Activated CD4-positive, alpha-beta T cell treated with anti-CD3 and anti-CD28 coated beads for 36 hours (primary cell): ENCODE results near the gene CDH23. TPM values are rescaled to one million over a fixed set of nuclear protein-coding genes. Genes with fewer than 3 reads are reported as not detected.

Experiments used
- ATAC-seq: fragments of 200-7000 bp; cut with Tn5 transposase; one replicate; pipeline ENCODE4 v1.10.0; 2021; ENCODE audit warnings: mild to moderate bottlenecking, moderate library complexity
- CTCF ChIA-PET: fragments of 350-600 bp; sonication (Branson Sonifier 250); formaldehyde crosslinking; loops from one replicate; lab custom pipeline; 2021; ENCODE audit warnings: antibody characterized with exemption; lab: Charles Lee
- POLR2A ChIA-PET: fragments of 350-600 bp; sonication (Branson Sonifier 250); formaldehyde crosslinking; loops from one replicate; lab custom pipeline; 2021; ENCODE audit warnings: antibody characterized with exemption, inconsistent platforms; lab: Charles Lee
- DNase-seq: peaks from one replicate; pipeline ENCODE4 v3.0.0-alpha.2; 2020
- H3K27ac Mint-ChIP-seq: one replicate; pipeline ENCODE4 v1.8.0; 2021; ENCODE audit warnings: mixed read lengths
- H3K27me3 Mint-ChIP-seq: one replicate; pipeline ENCODE4 v1.8.0; 2021; ENCODE audit warnings: mixed read lengths
- H3K36me3 Mint-ChIP-seq: one replicate; pipeline ENCODE4 v1.8.0; 2021; ENCODE audit warnings: low read depth, mixed read lengths
- H3K4me1 Mint-ChIP-seq: one replicate; pipeline ENCODE4 v1.8.0; 2021; ENCODE audit warnings: mixed read lengths
- H3K4me3 Mint-ChIP-seq: one replicate; pipeline ENCODE4 v1.8.0; 2021; ENCODE audit warnings: mild to moderate bottlenecking, moderate library complexity, mixed read lengths
- H3K9me3 Mint-ChIP-seq: one replicate; pipeline ENCODE4 v1.8.0; 2021; ENCODE audit warnings: low read depth, mixed read lengths
- intact Hi-C, 2 experiments: fragments of 100-400 bp; cut with DNase I in 1 of 2; cut with micrococcal nuclease in 1 of 2; formaldehyde crosslinking; loops; one replicate each; pipeline versions ENCODE4 v1.14.2 to v1.15.1; 2022 to 2024; cut with DNase I, micrococcal nuclease
- total RNA-seq, 2 experiments: library from RNA; stranded (reverse); gene quantifications; one replicate each; pipeline ENCODE4 v1.2.3, GENCODE V29; 2021

Gene CDH23
- total RNA-seq = 1 to 10 TPM; 1.5 to 1.6 TPM

DNA sequence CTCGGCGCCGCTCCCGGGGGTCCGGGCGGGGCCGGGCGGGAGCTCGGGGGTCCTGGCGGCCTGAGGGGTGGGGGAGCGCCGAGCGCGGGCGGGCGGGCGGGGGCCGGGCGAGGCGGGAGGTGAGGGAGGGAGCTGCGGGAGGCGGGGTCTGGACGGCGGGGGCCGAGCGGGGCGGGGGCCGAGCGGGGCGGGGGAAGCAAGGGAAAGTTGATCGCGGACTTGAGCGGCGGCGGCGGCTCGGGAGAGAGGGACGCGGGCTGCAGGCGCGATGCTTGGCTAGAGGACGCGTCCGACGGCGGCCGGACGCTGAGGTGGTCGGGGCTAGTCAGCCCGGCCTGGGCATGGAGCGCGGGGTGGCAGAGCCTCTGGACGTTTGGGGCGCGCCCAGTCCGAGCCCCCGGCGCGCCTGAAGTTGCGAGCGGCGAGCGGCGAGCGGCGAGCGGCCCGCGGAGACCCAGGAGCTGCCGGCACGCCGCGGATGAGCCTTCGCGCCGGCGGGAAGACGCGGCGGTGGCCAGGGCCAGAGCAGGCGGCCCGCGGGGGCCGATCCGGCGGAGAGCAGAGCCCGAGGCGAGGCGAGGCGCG, at the start of gene CDH23:
Gene CDH23 (plus strand): TSS at position 210 of the 585 bp plus-strand sequence. CDS start 42,912 bp downstream, outside the sequence.
- CTCF ChIA-PET = interaction anchor here (0.6 to 4.5 kb wide), 10 partner anchors 12 to 1377 kb away, joined by 3 to 37 read pairs (median 3); no protein-coding TSS in a partner anchor

GRCh38 chr10:71347587-71348395, 48.9 kb upstream of the CDH23 start:
- H3K9me3 Mint-ChIP-seq = no peaks in the 10 kb centered on the region
- ChIA-PET CTCF (interaction anchor here (0.9 kb wide), 1 partner anchor 33 kb away, joined by 4 read pairs; no protein-coding TSS in a partner anchor), POLR2A (no interaction called here)
- H3K4me1 Mint-ChIP-seq = no peaks in the 10 kb centered on the region
- no peaks in the 10 kb centered on the region for H3K36me3 Mint-ChIP-seq
- no peaks in the 10 kb centered on the region for H3K27me3 Mint-ChIP-seq
- H3K27ac Mint-ChIP-seq = no peak overlapping the region
- intact Hi-C loops = no loop called here
- ATAC-seq (no peak), DNase-seq (no peak)
- H3K4me3 Mint-ChIP-seq = no peak overlapping the region

More for the DNA sequence above, at the start of gene CDH23:
- H3K4me1 Mint-ChIP-seq = peaks cover 8% of the 10 kb centered on the region
- intact Hi-C loops = loop anchor here (1.0 to 5.0 kb wide), 6 partner anchors 173 to 415 kb away; no protein-coding TSS in a partner anchor
- DNase-seq = peak; percentile 27
- H3K9me3 Mint-ChIP-seq = no peaks in the 10 kb centered on the region
- H3K36me3 Mint-ChIP-seq = no peaks in the 10 kb centered on the region
- H3K27ac Mint-ChIP-seq = no peak within 1 kb of the TSS
- H3K27me3 Mint-ChIP-seq = peaks cover 49% of the 10 kb centered on the region
- POLR2A ChIA-PET = no interaction called here
- H3K4me3 Mint-ChIP-seq = peak within 1 kb of the TSS; percentile 45
- peak; percentile 21 for ATAC-seq

DNA sequence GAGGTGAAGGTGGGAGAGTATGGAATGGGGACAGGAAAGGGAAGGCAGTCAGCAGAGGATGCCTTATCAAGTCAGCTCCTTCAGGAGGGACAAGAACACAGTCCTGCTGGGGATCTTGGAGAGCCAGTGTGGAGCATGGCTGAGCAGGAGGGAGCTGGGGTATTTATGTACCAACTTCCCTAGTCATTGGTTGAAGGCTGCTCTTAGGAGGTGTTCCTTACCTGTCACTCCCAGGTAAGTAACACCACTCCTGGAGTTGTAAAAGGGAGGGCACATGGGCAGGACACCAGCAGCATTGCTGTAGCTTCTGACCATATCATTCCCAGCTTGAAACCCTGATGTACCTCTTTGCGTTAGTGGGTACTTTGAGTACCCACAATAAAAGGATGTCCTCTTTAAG, 47.9 kb upstream of the CDH23 start:
- no peaks in the 10 kb centered on the region for H3K4me1 Mint-ChIP-seq
- ATAC-seq (no peak), DNase-seq (no peak)
- peaks cover 1% of the 10 kb centered on the region for H3K36me3 Mint-ChIP-seq
- H3K9me3 Mint-ChIP-seq = no peaks in the 10 kb centered on the region
- H3K27me3 Mint-ChIP-seq = no peaks in the 10 kb centered on the region
- ChIA-PET CTCF (interaction anchor here (0.6 to 0.9 kb wide), 2 partner anchors 32 to 116 kb away, joined by 4 read pairs; no protein-coding TSS in a partner anchor), POLR2A (no interaction called here)
- intact Hi-C loops = no loop called here
- H3K4me3 Mint-ChIP-seq = no peak overlapping the region
- no peak overlapping the region for H3K27ac Mint-ChIP-seq

GRCh38 chr10:71349406-71349805, 47.3 kb upstream of the CDH23 start:
- H3K27me3 Mint-ChIP-seq = no peaks in the 10 kb centered on the region
- ATAC-seq = no peak
- CTCF ChIA-PET = interaction anchor here (0.6 to 1.3 kb wide), 2 partner anchors 35 to 115 kb away, joined by 4 read pairs; no protein-coding TSS in a partner anchor
- intact Hi-C loops = no loop called here
- H3K9me3 Mint-ChIP-seq = no peaks in the 10 kb centered on the region
- H3K4me3 Mint-ChIP-seq = no peak overlapping the region
- peaks cover 1% of the 10 kb centered on the region for H3K36me3 Mint-ChIP-seq
- POLR2A ChIA-PET = no interaction called here
- no peak overlapping the region for H3K27ac Mint-ChIP-seq
- no peak for DNase-seq
- no peaks in the 10 kb centered on the region for H3K4me1 Mint-ChIP-seq

GRCh38 chr10:71351087-71351486, 45.6 kb upstream of the CDH23 start:
- POLR2A ChIA-PET = interaction anchor here (0.8 kb wide), 1 partner anchor 556 kb away, joined by 3 read pairs; no protein-coding TSS in a partner anchor
- intact Hi-C loops = no loop called here
- H3K9me3 Mint-ChIP-seq = no peaks in the 10 kb centered on the region

GRCh38 chr10:71351628-71352319, 44.9 kb upstream of the CDH23 start:
- Mint-ChIP-seq H3K27ac (no peak overlapping the region), H3K9me3 (no peaks in the 10 kb centered on the region), H3K4me3 (no peak overlapping the region), H3K27me3 (no peaks in the 10 kb centered on the region), H3K4me1 (no peaks in the 10 kb centered on the region), H3K36me3 (peaks cover 3% of the 10 kb centered on the region)
- POLR2A ChIA-PET = no interaction called here
- CTCF ChIA-PET = interaction anchor here (0.9 kb wide), 2 partner anchors 25 to 28 kb away, joined by 3 to 4 read pairs; no protein-coding TSS in a partner anchor
- intact Hi-C loops = no loop called here
- ATAC-seq (no peak), DNase-seq (no peak)

More at GRCh38 chr10:71351087-71351486, 45.6 kb upstream of the CDH23 start:
- H3K4me1 Mint-ChIP-seq = no peaks in the 10 kb centered on the region
- no peak for DNase-seq
- no peak for ATAC-seq
- H3K36me3 Mint-ChIP-seq = peaks cover 3% of the 10 kb centered on the region
- H3K27me3 Mint-ChIP-seq = no peaks in the 10 kb centered on the region
- no peak overlapping the region for H3K4me3 Mint-ChIP-seq
- no peak overlapping the region for H3K27ac Mint-ChIP-seq
- CTCF ChIA-PET = interaction anchor here (0.9 to 1.1 kb wide), 2 partner anchors 8 to 26 kb away, joined by 4 read pairs; no protein-coding TSS in a partner anchor

- H3K4me3 Mint-ChIP-seq = no peak overlapping the region
- intact Hi-C loops = no loop called here
- H3K27me3 Mint-ChIP-seq = no peaks in the 10 kb centered on the region
- ATAC-seq = no peak
- H3K9me3 Mint-ChIP-seq = no peaks in the 10 kb centered on the region
- ChIA-PET POLR2A (no interaction called here), CTCF (interaction anchor here (0.7 kb wide), 1 partner anchor 313 kb away, joined by 3 read pairs; no protein-coding TSS in a partner anchor)
- H3K4me1 Mint-ChIP-seq = no peaks in the 10 kb centered on the region
- H3K36me3 Mint-ChIP-seq = peaks cover 3% of the 10 kb centered on the region
- no peak for DNase-seq
- no peak overlapping the region for H3K27ac Mint-ChIP-seq
Observed at GRCh38 chr10:71353639-71354038, 43.1 kb upstream of the CDH23 start.

DNA sequence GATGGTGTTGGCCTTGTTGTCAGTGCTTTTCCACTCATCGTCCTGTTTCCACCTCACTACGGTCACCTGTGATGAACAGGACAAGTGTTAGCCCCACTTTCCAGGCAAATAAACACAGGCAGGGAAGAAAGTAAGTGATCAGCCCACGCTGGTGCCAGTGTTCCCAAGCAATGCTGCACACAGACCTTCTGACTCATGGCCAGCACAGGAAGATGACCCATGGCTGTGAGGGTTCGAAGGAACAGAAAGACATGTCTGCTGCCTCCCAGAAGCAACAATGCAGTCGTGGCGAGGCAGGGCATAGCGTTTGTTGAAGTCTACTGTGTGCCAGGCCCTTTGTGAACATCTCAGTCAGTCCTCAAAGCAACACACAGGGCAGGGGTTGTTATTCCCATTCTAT, 41.9 kb upstream of the CDH23 start:
- H3K9me3 Mint-ChIP-seq = no peaks in the 10 kb centered on the region
- DNase-seq (no peak), ATAC-seq (no peak)
- POLR2A ChIA-PET = no interaction called here
- no peaks in the 10 kb centered on the region for H3K4me1 Mint-ChIP-seq
- intact Hi-C loops = no loop called here
- peaks cover 8% of the 10 kb centered on the region for H3K36me3 Mint-ChIP-seq
- H3K27me3 Mint-ChIP-seq = no peaks in the 10 kb centered on the region
- CTCF ChIA-PET = no interaction called here
- H3K27ac Mint-ChIP-seq = no peak overlapping the region
- H3K4me3 Mint-ChIP-seq = no peak overlapping the region

GRCh38 chr10:71355886-71356285, 40.8 kb upstream of the CDH23 start:
- Mint-ChIP-seq H3K27ac (no peak overlapping the region), H3K9me3 (no peaks in the 10 kb centered on the region), H3K27me3 (no peaks in the 10 kb centered on the region), H3K4me3 (no peak overlapping the region), H3K36me3 (peaks cover 9% of the 10 kb centered on the region), H3K4me1 (no peaks in the 10 kb centered on the region)
- intact Hi-C loops = no loop called here
- ATAC-seq (no peak), DNase-seq (no peak)
- ChIA-PET CTCF (interaction anchor here (0.6 kb wide), 1 partner anchor 11 kb away, joined by 4 read pairs; no protein-coding TSS in a partner anchor), POLR2A (no interaction called here)

DNA sequence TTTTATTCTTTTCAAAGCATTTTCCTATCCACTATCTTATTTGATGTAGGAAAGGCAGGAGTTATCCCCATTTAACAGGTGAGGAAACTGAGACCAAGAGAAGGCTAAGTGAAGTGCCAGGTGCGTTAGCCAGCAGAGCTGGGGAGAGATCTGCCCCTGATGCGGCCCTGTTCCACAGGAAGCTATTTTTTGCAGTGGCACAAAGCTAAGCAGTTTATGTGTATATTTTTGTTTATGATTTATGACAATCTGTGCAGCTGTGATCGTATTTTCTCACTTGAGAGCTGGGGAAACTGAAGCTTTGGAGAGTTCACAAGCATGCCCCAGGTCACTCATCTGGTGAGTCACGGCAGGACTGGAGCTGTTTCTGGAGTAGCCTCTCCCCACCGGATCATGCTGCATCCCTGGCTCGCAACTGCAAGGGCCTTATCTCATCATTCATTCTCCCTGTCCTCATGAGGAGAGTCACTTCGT, 38.9 kb upstream of the CDH23 start:
- no peak for DNase-seq
- ChIA-PET POLR2A (no interaction called here), CTCF (interaction anchor here (1.4 kb wide), 1 partner anchor 17 kb away, joined by 7 read pairs; no protein-coding TSS in a partner anchor)
- Mint-ChIP-seq H3K27me3 (no peaks in the 10 kb centered on the region), H3K4me3 (no peak overlapping the region), H3K36me3 (peaks cover 11% of the 10 kb centered on the region), H3K27ac (no peak overlapping the region), H3K4me1 (no peaks in the 10 kb centered on the region), H3K9me3 (no peaks in the 10 kb centered on the region)
- intact Hi-C loops = no loop called here
- ATAC-seq = no peak

DNA sequence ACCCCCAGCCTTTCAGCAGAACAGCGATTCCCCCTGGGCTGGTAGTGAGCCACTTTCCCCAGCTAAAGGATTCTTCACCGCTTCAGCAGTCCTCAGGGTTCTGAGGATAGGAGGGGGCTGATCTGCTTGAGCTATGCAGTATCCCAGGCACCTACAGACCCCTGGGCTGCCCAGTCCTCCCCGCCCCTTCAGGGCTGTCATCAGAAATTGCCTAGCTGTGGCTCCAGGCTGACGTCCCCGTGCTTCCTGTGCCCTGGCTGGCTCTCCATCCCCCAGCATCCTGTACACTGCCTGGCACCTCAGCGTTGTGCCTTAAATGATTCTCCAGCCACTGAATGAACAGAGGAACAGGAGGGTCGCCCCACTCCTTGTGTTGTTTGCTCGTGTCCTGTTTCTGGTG, 38.4 kb upstream of the CDH23 start:
- ChIA-PET CTCF (interaction anchor here (1.4 kb wide), 1 partner anchor 17 kb away, joined by 7 read pairs; no protein-coding TSS in a partner anchor), POLR2A (no interaction called here)
- H3K27me3 Mint-ChIP-seq = no peaks in the 10 kb centered on the region
- no peaks in the 10 kb centered on the region for H3K4me1 Mint-ChIP-seq
- DNase-seq = no peak
- peaks cover 11% of the 10 kb centered on the region for H3K36me3 Mint-ChIP-seq
- intact Hi-C loops = no loop called here
- H3K27ac Mint-ChIP-seq = no peak overlapping the region
- no peaks in the 10 kb centered on the region for H3K9me3 Mint-ChIP-seq
- H3K4me3 Mint-ChIP-seq = no peak overlapping the region
- no peak for ATAC-seq
